Endothelial cell (in vitro differentiated cells): ENCODE results near the gene ZNF235. TPM values are rescaled to one million over a fixed set of nuclear protein-coding genes. Genes with fewer than 3 reads are reported as not detected.

Experiments
- DNase-seq: peaks from one replicate; pipeline ENCODE4 v3.0.0; 2021; ENCODE audit warnings: low spot score
- H3K27ac Mint-ChIP-seq: one replicate; pipeline ENCODE4 v1.8.0; 2021; ENCODE audit warnings: mixed read lengths, inconsistent platforms; ENCODE audit not compliant: unreplicated experiment
- H3K27me3 Mint-ChIP-seq: one replicate; pipeline ENCODE4 v1.8.0; 2021; ENCODE audit warnings: mild to moderate bottlenecking, moderate library complexity, mixed read lengths, inconsistent platforms; ENCODE audit not compliant: unreplicated experiment
- H3K36me3 Mint-ChIP-seq: one replicate; pipeline ENCODE4 v1.8.0; 2021; ENCODE audit warnings: mild to moderate bottlenecking, low read depth, mixed read lengths, inconsistent platforms; ENCODE audit not compliant: unreplicated experiment
- H3K4me1 Mint-ChIP-seq: one replicate; pipeline ENCODE4 v1.8.0; 2021; ENCODE audit warnings: mild to moderate bottlenecking, mixed read lengths, inconsistent platforms; ENCODE audit not compliant: unreplicated experiment
- H3K4me3 Mint-ChIP-seq: one replicate; pipeline ENCODE4 v1.8.0; 2021; ENCODE audit warnings: mild to moderate bottlenecking, mixed read lengths, inconsistent platforms; ENCODE audit not compliant: unreplicated experiment
- H3K9me3 Mint-ChIP-seq: one replicate; pipeline ENCODE4 v1.8.0; 2021; ENCODE audit warnings: mixed read lengths, inconsistent platforms; ENCODE audit not compliant: unreplicated experiment
- total RNA-seq: library from RNA; stranded (reverse); fragmentation: NEBNext Ultra II Directional; extraction: Animal tissue kit (Norgen Biotek cat#: 25700); gene quantifications from one replicate; pipeline ENCODE4 v1.2.1, GENCODE V29; 2021; ENCODE audit not compliant: unreplicated experiment
- TF ChIP-seq, protein P1 (sequence below): fragments of 200-600 bp; sonication (generic); IDR thresholded peaks from one replicate; pipeline ENCODE4 v1.5.0; 2021; ENCODE audit warnings: antibody characterized with exemption; ENCODE audit not compliant: unreplicated experiment

Gene ZNF235
- total RNA-seq, 1 donor from 2014 or later, result 14.9 TPM

DNA sequence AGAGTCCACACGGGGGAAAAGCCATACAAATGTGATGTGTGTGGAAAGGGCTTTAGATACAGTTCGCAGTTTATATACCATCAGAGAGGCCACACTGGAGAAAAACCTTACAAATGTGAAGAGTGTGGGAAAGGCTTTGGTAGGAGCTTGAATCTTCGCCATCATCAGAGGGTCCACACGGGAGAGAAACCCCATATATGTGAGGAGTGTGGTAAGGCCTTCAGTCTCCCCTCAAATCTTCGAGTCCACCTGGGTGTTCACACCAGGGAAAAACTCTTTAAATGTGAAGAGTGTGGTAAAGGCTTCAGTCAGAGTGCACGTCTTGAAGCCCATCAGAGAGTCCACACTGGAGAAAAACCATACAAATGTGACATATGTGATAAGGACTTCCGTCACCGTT, 68.4 kb downstream of the ZNF235 start:
- H3K36me3 Mint-ChIP-seq, result peaks cover 51% of the 10 kb centered on the region

More for the DNA sequence above, 68.4 kb downstream of the ZNF235 start:
- peak overlapping the region; percentile 45 for H3K4me3 Mint-ChIP-seq
- peaks cover 2% of the 10 kb centered on the region for H3K27me3 Mint-ChIP-seq
- H3K4me1 Mint-ChIP-seq, result no peaks in the 10 kb centered on the region
- no peak for DNase-seq
- TF ChIP-seq, protein P1, sequence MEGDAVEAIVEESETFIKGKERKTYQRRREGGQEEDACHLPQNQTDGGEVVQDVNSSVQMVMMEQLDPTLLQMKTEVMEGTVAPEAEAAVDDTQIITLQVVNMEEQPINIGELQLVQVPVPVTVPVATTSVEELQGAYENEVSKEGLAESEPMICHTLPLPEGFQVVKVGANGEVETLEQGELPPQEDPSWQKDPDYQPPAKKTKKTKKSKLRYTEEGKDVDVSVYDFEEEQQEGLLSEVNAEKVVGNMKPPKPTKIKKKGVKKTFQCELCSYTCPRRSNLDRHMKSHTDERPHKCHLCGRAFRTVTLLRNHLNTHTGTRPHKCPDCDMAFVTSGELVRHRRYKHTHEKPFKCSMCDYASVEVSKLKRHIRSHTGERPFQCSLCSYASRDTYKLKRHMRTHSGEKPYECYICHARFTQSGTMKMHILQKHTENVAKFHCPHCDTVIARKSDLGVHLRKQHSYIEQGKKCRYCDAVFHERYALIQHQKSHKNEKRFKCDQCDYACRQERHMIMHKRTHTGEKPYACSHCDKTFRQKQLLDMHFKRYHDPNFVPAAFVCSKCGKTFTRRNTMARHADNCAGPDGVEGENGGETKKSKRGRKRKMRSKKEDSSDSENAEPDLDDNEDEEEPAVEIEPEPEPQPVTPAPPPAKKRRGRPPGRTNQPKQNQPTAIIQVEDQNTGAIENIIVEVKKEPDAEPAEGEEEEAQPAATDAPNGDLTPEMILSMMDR, result no peak
- H3K9me3 Mint-ChIP-seq, result no peaks in the 10 kb centered on the region
- H3K27ac Mint-ChIP-seq, result no peak overlapping the region

Other genes with a start within 250 kb of the ZNF235 start
- 4.0 TPM for gene ZNF284, start 232.9 kb downstream of the ZNF235 start, total RNA-seq
- 36.0 TPM for gene ZNF224, start 210.7 kb downstream of the ZNF235 start, total RNA-seq
- 7.1 TPM for gene ZNF225, start 191.6 kb downstream of the ZNF235 start, total RNA-seq
- gene ZNF234, start 163.5 kb downstream of the ZNF235 start, total RNA-seq, result 17.8 TPM
- 23.2 TPM for gene ZNF226, start 139.9 kb downstream of the ZNF235 start, total RNA-seq
- 29.3 TPM for gene ZNF227, start 92.5 kb downstream of the ZNF235 start, total RNA-seq
- 5.5 TPM for gene ZNF233, start 45.1 kb downstream of the ZNF235 start, total RNA-seq
- 12.3 TPM for gene ZNF112, start 51.7 kb upstream of the ZNF235 start, total RNA-seq
- 3.2 TPM for gene ZNF285, start 96.6 kb upstream of the ZNF235 start, total RNA-seq
- 10.3 TPM for gene ZNF229, start 143.4 kb upstream of the ZNF235 start, total RNA-seq
- 7.7 TPM for gene ZNF180, start 195.5 kb upstream of the ZNF235 start, total RNA-seq
- gene CEACAM20, start 224.7 kb upstream of the ZNF235 start, total RNA-seq, result not detected